Fibroblast of the conjunctiva (primary cell): Measurements from ENCODE around the gene RANBP3.
"Not testable (repeated sequence)": the region's sequence is repeated elsewhere in the genome, so short reads cannot be mapped to it uniquely, and the experiment has no call there.

Experiments
- DNase-seq: peaks from one replicate; pipeline ENCODE4 v3.0.0-alpha.2; 2010; ENCODE audit warnings: low read depth

The RANBP3 gene

GRCh38 chr19:5966215-5966614 is 11.7 kb downstream of the RANBP3 start:
- no peak for DNase-seq

- DNase-seq: no peak
Measured at GRCh38 chr19:5964816-5965565, 12.9 kb downstream of the RANBP3 start.

DNA sequence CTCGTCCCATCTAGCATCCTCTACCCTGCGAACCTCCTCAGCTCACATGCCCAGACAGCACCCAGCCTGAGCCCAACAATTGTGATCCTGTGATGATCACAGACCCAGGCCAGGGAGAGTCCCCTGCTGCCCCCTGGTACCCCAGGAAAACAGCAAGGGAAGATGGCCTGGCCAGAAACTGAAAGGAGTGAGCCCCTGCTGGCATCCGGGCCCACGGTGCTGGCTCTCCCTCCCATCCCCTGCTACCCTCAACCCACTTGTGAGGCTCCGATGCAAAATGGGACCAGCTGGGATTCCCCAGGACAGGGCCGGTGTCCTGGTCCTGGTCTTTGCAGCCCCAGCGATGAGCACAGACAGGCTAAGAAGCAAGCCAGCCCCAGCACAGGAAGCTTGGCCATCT is 14.1 kb downstream of the RANBP3 start:
- no peak for DNase-seq

GRCh38 chr19:5963259-5963658 is 14.7 kb downstream of the RANBP3 start:
- not testable (repeated sequence) for DNase-seq

GRCh38 chr19:5961969-5962945 is 15.7 kb downstream of the RANBP3 start:
- no peak for DNase-seq

- DNase-seq: not testable (repeated sequence)
Measured at GRCh38 chr19:5961641-5961968, 16.3 kb downstream of the RANBP3 start.

DNA sequence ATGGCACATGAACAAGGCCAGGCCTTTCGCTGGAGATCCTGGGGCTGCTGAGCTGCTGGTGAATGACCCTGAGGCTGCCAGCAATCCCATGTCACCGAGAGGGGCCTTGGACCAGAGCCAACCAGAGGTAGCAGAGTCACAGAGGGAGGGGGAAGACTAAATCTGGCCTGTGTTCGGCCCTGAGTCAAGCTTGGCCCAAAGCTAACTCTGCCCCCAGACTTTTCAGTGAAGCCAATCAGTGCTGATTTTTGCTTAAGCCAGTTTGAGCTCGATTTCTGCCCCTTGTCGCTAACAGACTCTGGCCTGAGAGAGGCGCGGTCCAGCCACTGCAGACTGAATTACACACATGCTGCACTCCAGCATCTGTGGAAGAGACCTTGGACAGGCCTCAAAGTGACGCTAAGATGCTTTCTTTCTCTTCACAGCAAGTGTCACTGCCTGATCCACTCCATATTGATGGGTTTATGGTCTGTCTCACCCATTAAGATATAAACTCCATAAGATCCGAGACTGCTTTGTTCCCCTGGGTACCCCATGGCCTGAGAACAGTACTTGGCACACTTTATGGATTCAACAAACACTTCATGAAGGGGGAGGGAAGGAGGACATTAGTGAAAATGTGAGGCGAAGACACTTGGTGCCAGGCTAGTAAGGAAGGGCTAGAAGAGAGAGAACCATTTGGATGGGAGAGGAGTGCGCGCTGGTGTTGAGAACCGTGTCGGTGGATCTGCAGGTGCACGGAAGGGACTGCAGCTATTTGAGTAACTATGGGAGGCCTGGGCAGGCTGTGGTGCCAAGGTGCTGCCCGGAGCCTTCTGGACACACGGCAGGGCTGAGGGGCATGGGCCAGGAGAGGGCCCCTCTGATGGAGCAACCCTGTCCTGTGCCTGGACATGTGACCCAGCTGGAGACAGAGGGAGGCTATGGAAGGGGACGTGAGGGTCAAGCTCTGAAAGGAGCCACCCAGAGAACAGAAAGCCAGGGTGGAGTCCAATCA is 17.6 kb downstream of the RANBP3 start:
- DNase-seq: no peak

DNA sequence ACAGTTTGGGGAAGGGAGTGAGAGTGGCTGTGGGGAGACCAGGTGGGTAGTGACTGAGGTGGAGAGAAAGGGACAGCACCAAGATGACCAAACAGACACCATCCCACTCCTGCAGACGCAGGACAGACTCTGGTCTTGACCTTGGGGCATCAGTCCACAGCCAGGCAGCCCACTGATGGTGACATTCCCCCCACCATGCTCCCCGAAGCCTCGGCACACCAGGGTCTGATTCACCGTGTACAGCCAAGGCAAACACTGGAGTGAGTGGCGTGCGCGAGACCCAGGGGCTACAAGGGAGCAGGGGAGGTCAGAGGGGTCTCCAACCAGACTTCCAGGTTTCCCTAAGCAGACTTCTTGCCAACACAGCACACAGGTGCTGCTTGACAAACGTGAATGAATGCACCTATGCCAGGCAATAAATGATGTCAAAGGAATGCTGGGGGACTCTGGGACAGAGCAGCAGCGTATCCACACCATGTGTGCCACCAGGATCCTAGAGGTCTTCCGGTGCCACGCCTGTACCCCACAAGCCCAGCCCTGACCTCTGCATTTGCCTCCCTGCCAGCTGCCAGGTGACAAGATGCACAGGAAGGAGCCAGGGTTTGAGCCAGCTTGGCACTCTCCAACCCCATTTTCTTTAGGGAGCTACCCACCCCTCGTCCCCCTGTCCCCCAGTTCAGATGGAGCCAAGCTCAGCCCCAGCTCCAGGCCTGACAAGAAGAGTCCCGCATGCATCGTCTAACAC is 18.5 kb downstream of the RANBP3 start:
- no peak for DNase-seq

GRCh38 chr19:5958851-5959122 is 19.2 kb downstream of the RANBP3 start:
- DNase-seq: no peak

- DNase-seq: no peak
Measured at GRCh38 chr19:5958074-5958850, 19.7 kb downstream of the RANBP3 start.

GRCh38 chr19:5957170-5957569 is 20.8 kb downstream of the RANBP3 start:
- no peak for DNase-seq

DNA sequence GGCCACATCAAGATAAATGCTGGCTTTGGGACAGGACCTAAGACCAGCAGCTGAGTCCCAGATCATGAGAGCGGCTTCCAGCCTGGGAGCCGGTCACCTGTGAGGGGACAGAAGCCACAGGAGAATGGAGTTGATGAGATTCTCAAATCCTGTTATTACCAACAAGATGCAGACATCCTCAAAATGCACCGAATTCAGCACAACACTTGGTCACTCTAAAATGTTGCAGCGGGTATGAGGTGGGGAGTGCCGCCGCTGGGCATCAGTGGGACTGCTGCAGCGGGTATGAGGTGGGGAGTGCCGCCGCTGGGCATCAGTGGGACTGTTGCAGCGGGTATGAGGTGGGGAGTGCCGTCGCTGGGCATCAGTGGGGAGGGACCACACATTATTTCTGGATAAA is 21.2 kb downstream of the RANBP3 start:
- no peak for DNase-seq

- DNase-seq: no peak
Measured at GRCh38 chr19:5956323-5956722, 21.6 kb downstream of the RANBP3 start.

DNA sequence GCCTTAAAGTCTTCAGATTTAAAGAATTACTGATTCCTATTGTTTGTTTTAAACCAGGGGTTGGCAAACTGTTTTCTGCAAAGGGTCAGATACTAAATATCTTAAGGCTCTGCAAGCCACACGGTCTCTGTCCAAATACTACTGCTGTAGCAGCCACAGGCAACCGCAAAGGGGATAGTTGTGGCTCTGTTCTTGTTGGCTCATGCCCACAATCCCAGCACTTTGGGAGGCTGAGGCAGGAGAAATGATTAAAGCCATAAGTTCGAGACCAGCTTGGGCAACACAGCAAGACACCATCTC is 22.4 kb downstream of the RANBP3 start:
- DNase-seq: no peak

DNA sequence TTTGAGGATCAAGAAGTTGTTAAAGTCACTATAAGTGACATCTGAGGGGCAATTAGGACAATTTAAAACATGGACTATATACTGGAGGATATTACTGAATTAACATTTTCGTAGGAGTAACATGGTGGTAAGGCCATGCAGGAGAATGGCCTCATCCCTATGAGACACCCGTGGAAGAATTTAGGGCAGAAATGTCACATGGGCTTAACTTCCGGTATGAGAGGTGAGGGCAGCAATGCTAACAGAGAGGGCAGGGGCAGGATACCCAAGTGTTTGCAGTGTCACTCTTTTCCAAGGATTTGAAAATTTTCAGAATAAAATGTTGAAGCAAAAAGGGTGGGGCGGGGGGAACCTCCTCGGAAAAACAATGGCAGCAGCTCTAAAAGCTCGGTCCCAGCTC is 23.6 kb downstream of the RANBP3 start:
- DNase-seq: no peak

DNA sequence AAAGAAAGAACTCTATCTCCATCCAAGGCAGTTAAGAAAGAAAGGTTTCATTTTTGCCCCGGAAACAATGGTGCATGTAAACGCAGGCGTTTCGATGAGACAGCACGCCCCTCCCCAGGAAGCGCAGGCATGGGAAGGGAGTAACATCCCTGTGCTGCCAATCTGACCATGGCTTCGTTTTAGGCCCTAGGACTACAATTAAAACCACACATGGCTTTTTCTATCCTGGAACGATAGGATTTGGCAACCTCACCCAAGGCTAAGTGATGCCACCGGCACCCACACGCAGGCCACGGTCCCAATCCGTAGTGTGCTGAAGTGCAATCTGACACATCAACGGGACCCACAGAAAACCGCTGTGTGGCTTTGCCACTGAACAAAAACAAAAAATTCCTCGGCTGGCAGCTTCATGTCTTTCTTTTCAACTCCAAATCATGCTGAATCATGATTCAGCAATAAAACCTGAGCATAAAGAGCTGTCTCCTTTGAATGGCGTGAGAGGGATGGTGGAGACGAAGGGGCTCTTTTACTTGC is 24.2 kb downstream of the RANBP3 start:
- DNase-seq: no peak

GRCh38 chr19:5953030-5953589 is 24.8 kb downstream of the RANBP3 start:
- DNase-seq: no peak

DNA sequence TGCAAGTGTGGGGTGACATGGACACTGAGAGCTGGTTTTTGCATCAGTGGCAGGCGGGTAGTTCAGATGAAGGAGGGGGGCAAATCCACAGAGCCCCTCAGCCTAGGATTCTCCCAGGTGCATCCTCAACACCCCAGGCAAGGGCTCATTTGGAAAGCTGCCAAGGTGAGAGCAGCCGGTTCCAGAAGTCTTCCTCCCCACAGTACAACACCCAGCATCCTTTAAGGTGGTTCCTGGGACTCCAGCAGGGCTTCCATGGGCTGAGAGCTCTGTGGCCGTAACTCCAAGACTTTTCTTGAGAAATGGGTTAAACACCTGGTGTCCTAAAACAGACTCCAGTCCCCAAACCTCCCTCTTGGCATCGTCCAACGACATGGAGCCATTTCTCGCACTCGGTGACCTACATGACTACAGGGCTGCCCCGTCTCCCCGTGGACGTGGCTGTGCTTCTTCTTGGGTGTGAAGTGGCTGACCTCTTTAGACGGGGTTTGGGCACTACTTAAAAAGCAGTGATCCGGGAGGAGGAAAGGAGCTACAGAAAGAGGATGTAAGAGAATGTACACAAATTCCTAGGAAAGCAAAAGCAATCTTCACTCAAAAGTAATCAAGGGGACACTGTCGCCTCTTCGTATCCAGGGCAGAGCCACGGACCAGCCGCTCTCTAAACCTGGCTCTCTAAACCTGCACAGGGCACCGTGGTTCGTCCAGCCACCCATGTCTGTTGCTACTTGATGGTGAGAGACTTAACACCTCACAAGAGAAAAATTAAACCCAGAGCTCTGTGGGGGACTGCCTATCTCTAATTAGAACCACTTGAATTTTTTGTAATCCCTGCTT is 25.5 kb downstream of the RANBP3 start:
- DNase-seq: no peak

GRCh38 chr19:5951338-5951861 is 26.5 kb downstream of the RANBP3 start:
- DNase-seq: no peak
